Neural crest cell (in vitro differentiated cells): ENCODE data around the gene ZSCAN5B. TPM values are rescaled to one million over a fixed set of nuclear protein-coding genes. Genes with fewer than 3 reads are reported as not detected.
A peak's percentile ranks its signal among the peaks of the same experiment; 100 is the strongest.
"Not testable (repeated sequence)": the region's sequence is repeated elsewhere in the genome, so short reads cannot be mapped to it uniquely, and the experiment has no call there.

Source experiments
- DNase-seq: peaks from one replicate; pipeline ENCODE4 v3.0.0; 2021; ENCODE audit warnings: low read depth, mixed read lengths, low spot score
- H3K27ac Mint-ChIP-seq: one replicate; pipeline ENCODE4 v1.8.0; 2021; ENCODE audit warnings: mild to moderate bottlenecking, mixed read lengths; ENCODE audit not compliant: unreplicated experiment
- H3K27me3 Mint-ChIP-seq: 2 replicates; pipeline ENCODE4 v1.8.0; 2021; ENCODE audit warnings: low read depth, mild to moderate bottlenecking, mixed read lengths
- H3K36me3 Mint-ChIP-seq: 2 replicates; pipeline ENCODE4 v1.8.0; 2021; ENCODE audit warnings: low read depth, mild to moderate bottlenecking, mixed read lengths
- H3K4me1 Mint-ChIP-seq: 2 replicates; pipeline ENCODE4 v1.8.0; 2021; ENCODE audit warnings: mixed read lengths
- H3K4me3 Mint-ChIP-seq: one replicate; pipeline ENCODE4 v1.8.0; 2021; ENCODE audit warnings: mild to moderate bottlenecking, mixed read lengths
- H3K9me3 Mint-ChIP-seq: 2 replicates; pipeline ENCODE4 v1.8.0; 2021; ENCODE audit warnings: mixed read lengths
- CTCF ChIP-seq: fragments of 200-600 bp; sonication (generic); conservative IDR thresholded peaks from 2 replicates; pipeline ENCODE4 v1.5.0; 2021; ENCODE audit warnings: antibody characterized with exemption, mild to moderate bottlenecking
- long read RNA-seq: library from polyadenylated mRNA; unstranded; transcript quantifications from one replicate; pipeline ENCODE4 v2.0.0, GENCODE V29; 2020
- total RNA-seq: library from RNA; stranded (reverse); gene quantifications from 2 replicates; pipeline ENCODE4 v1.2.1, GENCODE V29; 2021

Gene ZSCAN5B
- not detected in 2 replicates for total RNA-seq
- long read RNA-seq, result 0 reads

- not testable (repeated sequence) for H3K27ac Mint-ChIP-seq, H3K4me3 Mint-ChIP-seq, H3K4me1 Mint-ChIP-seq, H3K36me3 Mint-ChIP-seq, H3K9me3 Mint-ChIP-seq, DNase-seq
- H3K27me3 Mint-ChIP-seq, result peaks cover 16% of the 10 kb centered on the region
These were observed at the start of gene ZSCAN5B for GRCh38 chr19:56197646-56198045. Gene ZSCAN5B, minus strand, starts transcription at chr19:56197783. Its CDS starts 4,731 bp downstream, at chr19:56193052.

- not testable (repeated sequence) for H3K4me1 Mint-ChIP-seq, H3K4me3 Mint-ChIP-seq, H3K9me3 Mint-ChIP-seq, DNase-seq, H3K27me3 Mint-ChIP-seq, H3K27ac Mint-ChIP-seq, H3K36me3 Mint-ChIP-seq
These were observed 48.2 kb upstream of the ZSCAN5B start for GRCh38 chr19:56245764-56246163.

- no peak for DNase-seq
- no peak for TF ChIP-seq CTCF
- H3K36me3 Mint-ChIP-seq, result no peaks in the 10 kb centered on the region
- H3K4me1 Mint-ChIP-seq, result no peaks in the 10 kb centered on the region
- H3K4me3 Mint-ChIP-seq, result no peak overlapping the region
- H3K9me3 Mint-ChIP-seq, result no peaks in the 10 kb centered on the region
- no peak overlapping the region for H3K27ac Mint-ChIP-seq
- no peaks in the 10 kb centered on the region for H3K27me3 Mint-ChIP-seq
These were observed 47.6 kb upstream of the ZSCAN5B start for GRCh38 chr19:56245121-56245740.

- TF ChIP-seq CTCF, result no peak
- H3K27me3 Mint-ChIP-seq, result no peaks in the 10 kb centered on the region
- DNase-seq, result no peak
- no peak overlapping the region for H3K27ac Mint-ChIP-seq
- H3K36me3 Mint-ChIP-seq, result peaks cover 13% of the 10 kb centered on the region
- no peak overlapping the region for H3K4me3 Mint-ChIP-seq
- no peaks in the 10 kb centered on the region for H3K4me1 Mint-ChIP-seq
- H3K9me3 Mint-ChIP-seq, result no peaks in the 10 kb centered on the region
These were observed 25.9 kb upstream of the ZSCAN5B start for GRCh38 chr19:56223481-56223880.

GRCh38 chr19:56222901-56223300 is 25.3 kb upstream of the ZSCAN5B start:
- no peak for DNase-seq
- H3K27me3 Mint-ChIP-seq, result no peaks in the 10 kb centered on the region
- H3K27ac Mint-ChIP-seq, result no peak overlapping the region
- peaks cover 13% of the 10 kb centered on the region for H3K36me3 Mint-ChIP-seq
- H3K4me1 Mint-ChIP-seq, result no peaks in the 10 kb centered on the region
- no peak for TF ChIP-seq CTCF
- H3K4me3 Mint-ChIP-seq, result no peak overlapping the region
- H3K9me3 Mint-ChIP-seq, result no peaks in the 10 kb centered on the region

- Mint-ChIP-seq H3K4me1 (no peaks in the 10 kb centered on the region), H3K4me3 (no peak overlapping the region), H3K36me3 (peaks cover 13% of the 10 kb centered on the region), H3K27me3 (no peaks in the 10 kb centered on the region), H3K27ac (no peak overlapping the region), H3K9me3 (no peaks in the 10 kb centered on the region)
- no peak for DNase-seq
- TF ChIP-seq CTCF, result peak; percentile 12
These were observed 24.3 kb upstream of the ZSCAN5B start for GRCh38 chr19:56221851-56222250.
